AG20443 (cell line): ENCODE results near the gene B4GALT5.
A peak's percentile ranks its signal among the peaks of the same experiment; 100 is the strongest.
"Not testable (repeated sequence)": the region's sequence is repeated elsewhere in the genome, so short reads cannot be mapped to it uniquely, and the experiment has no call there.

Experiments
- DNase-seq: peaks from one replicate; pipeline ENCODE4 v3.0.0; 2012; ENCODE audit warnings: low spot score, mixed read lengths

Gene B4GALT5

DNA sequence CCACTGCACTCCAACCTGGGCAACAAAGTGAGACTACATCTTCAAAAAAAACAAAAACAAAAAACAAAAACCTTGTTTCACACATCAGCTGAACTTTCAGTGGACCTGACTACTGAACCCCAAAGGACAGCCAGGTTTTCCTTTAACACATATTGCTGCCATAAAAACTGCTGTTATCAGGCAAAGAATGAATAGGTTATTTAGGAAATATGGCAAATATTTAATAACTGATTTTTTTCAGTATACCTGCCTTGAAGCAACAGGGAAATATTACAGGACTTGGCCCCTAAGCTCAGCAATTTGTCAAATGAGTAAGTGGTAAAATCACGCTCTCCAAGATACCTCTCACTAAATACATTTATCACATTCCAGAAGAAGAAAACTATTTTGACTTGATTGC, 34.0 kb downstream of the B4GALT5 start:
- no peak for DNase-seq

DNA sequence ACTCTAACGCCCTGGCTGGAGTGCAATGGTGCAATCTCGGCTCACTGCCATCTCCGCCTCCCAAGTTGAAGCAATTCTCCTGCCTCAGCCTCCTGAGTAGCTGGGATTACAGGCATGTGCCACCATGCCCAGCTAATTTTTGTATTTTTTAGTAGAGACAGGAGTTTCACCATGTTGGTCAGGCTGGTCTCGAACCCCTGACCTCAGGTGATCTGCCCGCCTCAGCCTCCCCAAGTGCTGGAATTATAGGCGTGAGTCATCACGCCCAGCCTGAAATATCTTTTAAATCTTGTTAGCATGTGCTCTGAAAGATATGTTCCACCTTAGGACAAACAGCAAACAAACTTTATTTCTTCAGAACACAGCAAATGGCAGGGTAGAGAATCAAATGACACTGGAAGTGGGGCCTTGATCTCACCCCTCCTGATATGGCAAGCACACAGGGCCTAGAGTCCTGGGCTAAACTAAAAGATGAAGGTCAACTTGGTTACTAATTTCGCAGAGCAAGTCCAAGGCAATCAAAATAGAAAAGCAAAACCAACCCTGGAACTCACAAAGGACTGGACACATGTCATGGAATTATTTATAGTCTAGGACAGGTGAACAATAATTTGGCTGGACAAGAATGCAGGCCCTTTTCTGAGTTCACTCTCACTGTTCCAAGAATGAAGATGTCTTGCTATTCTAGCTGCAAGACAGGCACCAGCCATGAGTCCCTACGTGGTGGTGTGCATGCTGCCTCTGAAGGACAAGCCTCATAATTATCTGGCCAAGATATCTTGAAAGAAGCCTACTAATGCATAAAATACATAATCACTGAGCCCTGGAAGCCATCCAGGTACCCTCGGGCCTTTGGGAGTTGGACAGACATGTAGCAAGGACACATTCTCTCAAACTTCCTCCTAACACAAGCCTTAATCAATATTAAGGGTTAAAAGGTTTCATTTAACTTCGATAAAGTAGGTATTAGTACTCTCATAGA, 35.6 kb downstream of the B4GALT5 start:
- no peak for DNase-seq

DNA sequence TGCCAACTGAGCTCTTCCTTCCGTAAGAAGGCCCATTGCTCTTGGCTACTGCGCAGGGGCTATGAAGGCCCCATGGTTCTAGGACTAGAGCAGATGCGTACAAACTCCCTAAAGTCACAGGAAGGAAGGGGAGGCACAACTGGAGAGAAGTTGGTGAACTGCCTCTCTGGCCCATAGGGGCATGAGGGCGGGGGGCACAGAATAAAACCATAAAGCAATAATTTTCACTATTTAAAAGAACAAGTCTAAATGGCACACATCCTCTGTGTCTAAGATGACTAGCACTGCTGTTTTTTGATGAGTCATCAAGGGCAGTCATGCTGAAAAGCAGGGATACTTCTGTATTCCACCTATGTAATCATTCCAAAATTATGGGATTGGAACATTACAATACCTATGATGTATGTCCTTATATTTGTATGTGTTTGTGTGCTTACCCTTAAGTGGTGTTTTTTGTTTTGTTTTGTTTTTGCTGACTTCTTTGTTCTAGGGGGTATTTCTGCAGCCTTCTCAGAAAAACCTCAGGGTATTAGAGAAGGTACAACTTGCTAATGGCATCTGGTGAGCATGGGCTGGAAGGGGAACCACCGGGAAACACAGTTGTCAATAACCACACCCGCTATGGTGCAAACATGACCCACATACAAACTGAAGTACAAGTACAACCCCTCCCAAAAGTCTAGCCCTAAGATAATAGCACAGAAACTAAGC, 36.9 kb downstream of the B4GALT5 start:
- peak; percentile 54 for DNase-seq

DNA sequence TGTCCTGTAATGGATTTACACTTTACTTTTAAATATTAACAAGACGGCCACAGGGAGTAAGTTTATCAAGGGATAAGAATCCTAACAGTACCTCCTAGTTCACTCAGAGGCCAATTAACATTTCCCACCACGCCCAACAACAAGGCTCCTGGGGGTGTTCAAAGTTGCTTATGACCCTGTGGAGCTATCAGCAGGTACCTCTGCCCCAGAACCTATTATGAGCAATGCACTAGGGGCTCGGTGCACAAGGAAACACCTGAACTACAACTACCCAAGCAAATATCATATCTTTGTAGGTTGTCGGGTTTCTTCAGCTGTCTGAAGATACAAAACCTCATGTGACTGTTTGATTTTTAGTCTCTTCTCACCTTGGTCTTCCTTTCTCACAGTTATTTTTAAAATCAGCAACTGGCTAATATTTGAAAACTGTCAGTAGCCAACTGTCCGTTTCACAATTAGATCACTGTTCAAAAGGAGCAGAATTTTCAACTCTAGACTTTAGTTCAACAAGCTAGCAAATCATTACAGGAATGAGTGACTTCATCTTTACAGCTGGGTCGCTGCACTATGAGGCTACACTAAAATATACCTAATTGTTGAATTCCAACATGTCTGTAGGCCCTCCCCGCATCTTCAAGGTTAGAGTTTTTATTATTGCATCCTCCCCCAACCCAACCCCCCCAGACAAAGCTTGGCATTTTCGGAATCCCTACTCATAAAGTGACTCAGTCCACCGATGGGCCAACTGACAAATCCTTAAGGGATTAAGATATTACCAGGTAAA, 38.1 kb downstream of the B4GALT5 start:
- DNase-seq = no peak

DNA sequence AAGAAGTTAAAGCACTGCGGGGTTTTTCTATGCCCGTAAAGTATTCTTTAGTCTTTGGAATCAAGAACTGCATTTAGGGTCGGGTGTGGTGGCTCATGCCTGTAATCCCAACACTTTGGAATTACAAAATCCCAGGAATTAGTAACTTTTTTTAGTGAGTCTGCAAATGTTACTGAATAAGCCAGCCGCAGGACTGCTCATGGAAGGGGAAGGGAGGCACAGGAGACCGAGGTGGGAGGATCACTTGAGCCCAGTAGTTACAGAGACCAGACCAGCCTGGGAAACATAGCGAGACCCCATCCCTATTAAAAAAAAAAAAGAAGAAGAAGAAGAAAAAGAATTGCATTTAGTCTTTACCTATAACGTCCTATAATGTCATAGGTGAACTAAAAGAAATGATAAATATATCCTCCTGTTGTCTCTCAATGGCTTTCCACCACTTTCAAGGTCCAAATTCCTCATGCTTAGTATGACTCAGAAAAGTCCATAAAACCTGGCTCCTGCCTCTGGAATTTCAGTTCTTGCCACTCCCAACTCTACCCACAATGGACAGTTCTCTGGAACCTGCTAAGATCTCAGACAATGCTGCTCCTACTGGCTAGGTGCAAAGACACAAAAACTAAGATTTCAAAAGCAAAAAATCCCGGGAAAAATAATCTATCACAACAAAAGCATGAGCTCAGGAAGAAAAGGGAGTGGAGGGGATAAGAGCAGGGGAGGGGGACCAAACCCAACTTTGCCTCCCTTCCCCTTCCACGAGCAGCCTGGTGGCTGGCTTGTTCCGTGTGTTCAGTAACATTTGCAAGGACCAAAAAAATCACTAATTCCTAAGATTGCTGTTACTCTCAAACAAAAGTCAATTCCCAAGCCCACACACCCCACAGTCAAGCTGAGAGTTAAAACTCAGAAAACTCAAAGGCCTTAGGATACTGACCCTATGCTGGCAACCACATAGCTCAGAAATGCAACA, 39.0 kb downstream of the B4GALT5 start:
- peak; percentile 74 for DNase-seq

DNA sequence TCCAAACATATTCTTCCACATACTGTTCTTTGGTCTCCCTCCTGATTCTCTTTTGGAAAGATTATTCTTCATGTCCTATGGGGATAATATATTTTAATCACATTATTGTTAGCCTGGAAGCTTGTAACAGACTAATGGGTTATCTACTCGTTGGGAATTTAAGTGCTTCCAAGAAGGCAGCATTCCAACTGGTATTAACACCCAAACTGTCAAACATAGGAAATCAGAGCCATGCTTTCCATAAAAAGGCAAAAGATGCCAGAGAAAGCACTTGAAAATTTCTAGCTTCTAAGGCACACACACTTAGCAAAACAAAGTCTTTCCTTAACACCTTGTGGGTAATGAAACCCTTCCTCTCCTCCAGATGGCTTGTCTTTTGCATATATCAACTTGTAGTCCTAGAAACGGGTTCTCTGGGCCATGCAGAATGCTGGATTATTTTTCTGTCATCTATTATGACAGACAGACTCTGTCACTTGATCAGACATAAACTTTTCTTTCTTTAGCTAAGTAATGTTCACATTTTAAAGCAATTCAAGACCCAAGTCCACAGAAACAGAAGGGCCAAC, 41.5 kb downstream of the B4GALT5 start:
- DNase-seq = no peak

DNA sequence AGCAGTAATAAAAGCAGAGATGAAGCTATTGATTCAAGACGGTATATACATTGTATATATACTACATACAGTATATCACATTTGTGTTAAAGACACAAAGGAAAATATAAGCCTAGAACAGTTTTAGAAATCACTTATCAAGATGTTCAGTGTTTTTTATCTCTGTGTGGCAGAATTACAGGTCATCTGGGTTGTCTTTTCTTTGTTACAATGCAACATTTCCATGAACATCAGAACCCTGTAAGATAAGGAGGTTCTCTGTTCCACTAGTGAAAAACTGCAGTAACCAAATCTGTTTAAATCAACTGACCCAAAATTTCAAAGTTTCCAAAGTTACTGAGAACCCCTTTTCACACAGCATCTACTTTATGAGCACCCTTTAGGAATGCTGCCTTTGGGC, 42.2 kb downstream of the B4GALT5 start:
- no peak for DNase-seq

DNA sequence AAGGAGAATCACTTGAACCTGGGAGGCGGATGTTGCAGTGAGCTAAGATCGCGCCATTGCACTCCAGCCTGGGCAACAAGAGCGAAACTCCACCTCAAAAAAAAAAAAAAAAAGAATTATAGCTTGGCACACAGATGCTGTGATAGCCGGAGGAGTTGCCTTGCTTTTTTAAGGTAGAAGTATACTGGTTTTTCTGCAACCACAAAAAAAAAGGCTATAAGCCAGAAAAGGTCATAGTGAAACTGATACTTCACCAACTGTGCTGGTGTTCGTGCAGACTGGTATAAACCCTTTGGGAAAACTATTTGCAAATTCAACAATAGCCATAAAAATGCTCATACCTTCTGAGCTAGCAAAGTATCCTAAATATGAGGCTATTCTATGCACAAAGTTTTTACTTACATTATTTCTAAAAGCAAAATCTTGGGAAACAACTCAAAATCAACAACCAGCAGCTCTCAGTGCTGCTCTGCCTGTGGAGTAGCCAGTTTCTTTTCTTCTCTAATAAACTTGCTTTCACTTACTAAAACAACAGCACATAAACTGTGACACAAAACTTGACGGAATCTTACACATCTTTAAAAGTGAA, 44.0 kb downstream of the B4GALT5 start:
- DNase-seq = no peak

DNA sequence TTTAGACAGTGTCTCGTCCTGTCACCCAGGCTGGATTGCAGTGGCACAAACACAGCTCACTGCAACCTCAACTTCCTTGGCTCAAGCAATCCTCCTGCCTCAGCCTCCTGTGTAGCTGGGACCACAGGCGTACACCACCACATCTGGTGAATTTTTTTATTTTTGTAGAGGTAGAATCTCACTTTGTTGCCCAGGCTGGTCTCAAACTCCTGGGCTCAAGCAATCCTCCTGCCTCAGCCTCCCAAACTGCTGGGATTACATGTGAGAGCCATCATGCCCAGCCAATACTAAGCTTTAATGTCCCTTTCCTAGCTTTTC, 44.8 kb downstream of the B4GALT5 start:
- DNase-seq = not testable (repeated sequence)

DNA sequence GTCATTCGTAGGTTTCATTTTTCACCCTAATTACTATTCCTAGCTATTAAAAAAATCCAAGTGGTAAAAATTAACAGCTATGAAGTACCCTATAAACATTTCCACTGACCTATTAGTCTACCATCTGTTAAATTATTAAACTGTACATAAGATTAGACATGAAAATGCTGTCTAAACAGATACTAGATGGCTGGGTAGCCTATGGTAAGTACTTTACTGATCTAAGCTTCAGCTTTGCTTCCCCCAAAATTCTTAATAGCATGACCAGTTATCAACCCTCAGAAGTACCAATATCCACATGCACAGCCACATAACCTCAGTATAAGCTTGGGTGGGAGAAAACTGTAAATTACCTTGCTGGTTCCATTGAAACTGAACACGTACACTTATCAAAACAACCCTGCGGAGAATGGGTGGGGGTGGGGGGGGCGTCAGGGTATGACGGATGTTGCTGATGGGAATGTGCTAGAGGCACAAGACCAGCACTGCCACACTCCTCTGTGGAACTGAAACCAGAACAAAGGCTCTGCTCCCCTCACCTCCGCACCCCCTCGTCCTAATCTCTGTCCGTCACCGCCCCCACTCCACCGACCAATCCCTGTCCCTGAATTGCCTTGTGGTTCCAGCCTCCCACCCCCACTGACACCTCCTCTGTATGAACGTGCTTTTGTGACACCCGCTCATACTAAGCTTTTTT, 45.3 kb downstream of the B4GALT5 start:
- DNase-seq = no peak

DNA sequence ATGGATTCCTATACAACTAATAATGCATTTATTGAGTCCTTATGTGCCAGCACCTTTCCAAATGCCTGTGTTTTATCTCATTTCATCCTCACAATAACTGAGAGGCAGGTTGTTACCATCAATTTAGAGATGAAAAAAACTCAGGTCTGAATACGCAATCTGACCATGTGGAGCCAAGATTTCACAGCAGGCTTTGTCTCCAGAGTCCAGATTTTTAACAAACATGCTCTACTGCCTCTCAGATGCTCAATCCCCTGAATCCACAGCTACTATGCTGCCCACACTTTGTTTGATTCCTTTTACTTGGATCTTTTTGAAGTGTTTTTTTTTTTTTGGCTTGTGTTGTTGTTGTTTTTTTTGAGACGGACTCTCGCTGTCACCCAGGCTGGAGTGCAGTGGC, 46.8 kb downstream of the B4GALT5 start:
- no peak for DNase-seq

DNA sequence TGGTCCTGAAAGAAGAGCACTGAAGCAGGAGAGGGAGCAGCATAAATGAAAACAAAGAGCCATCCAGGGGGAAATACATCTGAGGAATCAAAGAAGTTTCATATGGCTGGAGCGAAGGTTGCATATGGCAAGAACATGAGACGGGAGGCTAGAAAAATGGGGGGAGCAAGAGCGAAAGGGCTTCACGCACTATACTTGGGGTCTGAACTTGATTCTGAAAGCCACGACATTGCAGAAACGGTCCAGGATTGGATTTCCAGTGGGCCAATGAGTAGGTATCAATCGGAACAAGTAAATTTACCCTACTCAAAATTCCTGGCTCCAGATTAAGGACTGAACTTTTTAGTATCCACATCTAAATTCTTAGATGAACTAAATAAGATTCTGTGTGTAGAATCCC, 47.9 kb downstream of the B4GALT5 start:
- DNase-seq = no peak

DNA sequence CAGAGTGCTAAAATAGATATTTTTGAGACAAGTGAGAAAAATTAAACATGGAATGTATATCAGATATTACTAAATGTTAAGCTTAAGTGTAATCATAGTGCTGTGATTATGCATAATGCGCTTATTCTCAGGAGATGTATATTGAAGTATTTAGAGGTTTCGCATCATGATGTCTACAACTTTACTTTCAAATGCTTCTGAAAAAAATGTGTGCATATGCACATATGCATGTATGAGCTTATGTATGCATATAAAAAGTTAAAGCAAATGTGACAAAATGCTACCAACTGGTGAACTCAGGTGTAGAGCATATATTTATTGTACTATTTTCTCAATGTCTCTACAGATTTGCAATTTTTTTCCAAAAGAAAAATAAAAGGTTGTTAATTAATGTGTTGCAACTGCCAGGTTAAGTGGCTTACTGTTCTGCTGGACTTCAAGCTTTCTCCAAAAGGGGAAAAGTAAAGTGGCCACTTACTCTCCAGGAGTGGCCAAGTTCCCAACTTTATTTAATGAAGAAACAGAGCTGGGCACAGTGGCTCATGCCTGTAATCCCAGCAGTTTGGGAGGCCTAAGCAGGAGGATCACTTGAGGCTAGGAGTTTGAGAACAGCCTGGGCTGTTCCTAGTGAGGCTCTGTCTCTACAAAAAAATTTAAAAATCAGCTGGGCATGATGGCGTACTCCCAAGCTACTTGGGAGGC, 48.9 kb downstream of the B4GALT5 start:
- DNase-seq = no peak

DNA sequence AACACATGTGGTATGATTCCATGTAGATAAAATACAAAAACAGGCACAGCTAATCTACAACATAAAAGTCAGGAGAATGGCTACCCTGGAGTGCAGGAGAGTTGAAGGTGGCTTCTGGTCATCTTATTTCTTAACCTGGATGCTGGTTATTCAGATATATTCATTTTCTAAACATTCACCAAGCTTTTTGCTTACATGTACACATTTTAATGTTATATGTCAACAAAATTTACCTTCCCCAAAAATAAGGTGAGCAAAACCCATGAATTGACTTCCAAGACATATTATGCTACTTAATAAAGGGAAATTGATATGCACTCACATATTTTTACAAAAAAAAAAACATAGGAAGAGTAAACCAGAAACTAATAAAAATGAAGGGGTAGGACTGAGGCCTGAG, 50.6 kb downstream of the B4GALT5 start:
- DNase-seq = no peak

DNA sequence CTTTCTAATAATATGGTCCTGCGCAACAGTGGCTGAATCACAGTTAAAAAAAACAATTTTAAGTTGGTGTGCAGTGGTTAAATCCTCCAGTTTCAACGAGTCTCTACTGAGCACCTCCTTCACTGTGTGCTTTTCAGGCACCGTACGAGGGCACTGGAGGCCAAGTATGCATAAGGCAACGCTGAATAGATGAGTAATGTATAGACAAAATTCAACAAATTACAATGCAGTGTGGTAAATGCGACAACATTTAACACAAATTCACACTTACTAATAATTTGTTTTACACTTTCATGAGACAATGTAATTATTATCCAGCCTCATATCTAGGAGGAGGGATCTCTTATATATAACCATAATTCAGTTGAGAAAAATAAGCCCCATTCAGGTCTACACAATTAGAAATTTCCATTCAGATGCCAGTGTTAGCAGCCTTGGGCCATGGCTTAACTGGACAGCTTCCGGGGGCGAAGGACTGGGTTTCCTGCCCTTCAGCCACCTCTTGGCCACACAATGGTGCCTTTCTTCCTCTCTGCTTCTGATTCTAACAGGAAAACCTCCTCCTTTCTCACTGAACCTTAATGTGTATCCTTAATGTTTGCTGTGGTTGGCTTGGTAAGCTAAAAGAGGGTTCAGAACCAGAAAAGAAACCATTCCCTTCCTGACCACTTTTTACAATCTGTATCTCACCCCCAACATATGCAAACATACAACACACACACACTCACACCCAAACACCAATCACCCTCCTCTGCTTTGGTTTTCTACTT, 51.9 kb downstream of the B4GALT5 start:
- no peak for DNase-seq

DNA sequence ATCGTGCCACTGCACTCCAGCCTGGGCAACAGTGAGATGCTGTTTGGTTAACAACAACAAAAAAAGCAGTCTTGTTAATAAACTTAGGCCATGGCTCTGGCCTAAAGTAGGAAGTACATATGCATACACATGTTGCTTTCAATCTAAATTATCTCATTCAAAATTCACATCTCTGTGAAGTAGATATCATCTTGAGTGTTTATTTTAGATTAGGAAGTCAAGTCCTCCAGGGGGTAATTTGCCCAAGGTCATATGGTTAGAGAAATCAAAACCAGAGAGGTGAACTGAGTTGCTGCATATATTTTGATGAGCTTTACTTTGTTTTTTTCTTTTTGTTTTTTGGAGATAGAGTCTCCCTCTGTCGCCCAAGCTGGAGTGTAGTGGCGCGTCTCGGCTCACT, 52.8 kb downstream of the B4GALT5 start:
- no peak for DNase-seq

DNA sequence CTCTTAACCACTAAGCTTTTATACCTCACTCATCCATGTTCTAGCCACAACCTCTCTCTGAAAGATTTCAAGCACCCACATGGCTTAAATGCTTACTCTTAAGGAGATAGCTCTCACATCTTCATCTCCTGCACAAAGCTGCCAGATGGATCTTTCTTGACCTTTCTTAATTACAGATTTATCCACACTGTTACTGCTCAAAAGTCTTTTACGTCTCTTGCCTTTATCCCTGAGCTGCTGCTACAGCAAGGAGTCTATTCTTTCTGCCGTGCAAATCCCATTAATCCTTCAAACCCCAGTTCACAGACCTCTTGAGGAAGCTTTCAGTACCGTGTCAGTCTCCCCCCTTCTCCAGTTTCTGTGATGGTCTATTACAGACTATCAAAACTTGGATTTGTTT, 54.6 kb downstream of the B4GALT5 start:
- DNase-seq = no peak

DNA sequence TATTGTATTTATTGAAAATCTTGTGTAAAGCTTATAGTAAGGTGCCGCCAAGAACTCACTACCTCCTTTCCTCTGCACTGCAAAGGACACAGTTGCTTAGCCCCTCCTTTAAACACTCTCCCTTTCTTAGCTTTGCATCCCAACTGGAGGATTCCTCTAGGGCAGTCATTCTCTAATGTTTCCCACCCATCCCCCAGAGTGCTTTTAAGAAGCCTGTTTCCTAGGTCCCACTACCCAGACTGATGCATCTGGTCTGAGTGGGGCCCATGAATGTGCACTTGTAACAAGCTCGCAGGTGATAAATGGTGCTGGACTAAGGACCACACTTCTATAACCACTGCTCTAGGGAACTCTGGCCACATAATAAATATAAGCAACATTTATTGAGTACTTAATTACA, 55.2 kb downstream of the B4GALT5 start:
- DNase-seq = no peak
